ENCODE data around the gene GZMH.
A peak's percentile ranks its signal among the peaks of the same experiment; 100 is the strongest.
"Not testable (repeated sequence)": the region's sequence is repeated elsewhere in the genome, so short reads cannot be mapped to it uniquely, and the experiment has no call there.

GZMH gene

GRCh38 chr14:24609655-24610344, at the start of gene GZMH:
Gene GZMH, minus strand, starts transcription at chr14:24609685. Its CDS starts 72 bp downstream, at chr14:24609613.
- no peak for DNase-seq (ENCODE audit: low spot score)

GRCh38 chr14:24648361-24648760, 38.9 kb upstream of the GZMH start:
- not testable (repeated sequence) for DNase-seq (ENCODE audit: low spot score)

- no peak for DNase-seq (ENCODE audit: low spot score)
Measured at GRCh38 chr14:24639905-24640304, 30.4 kb upstream of the GZMH start.

GRCh38 chr14:24639270-24639669, 29.8 kb upstream of the GZMH start:
- no peak for DNase-seq (ENCODE audit: low spot score)

GRCh38 chr14:24634158-24634557, 24.7 kb upstream of the GZMH start, which contains the start of gene GZMB:
Gene GZMB, minus strand, starts transcription at chr14:24634190. Its CDS starts 30 bp downstream, at chr14:24634160.
- no peak for DNase-seq (ENCODE audit: low spot score)

- DNase-seq (ENCODE audit: low spot score) = no peak
Measured at GRCh38 chr14:24633353-24633752, 23.9 kb upstream of the GZMH start.

GRCh38 chr14:24632761-24633160, 23.3 kb upstream of the GZMH start:
- no peak for DNase-seq (ENCODE audit: low spot score)

GRCh38 chr14:24632336-24632735, 22.9 kb upstream of the GZMH start:
- no peak for DNase-seq (ENCODE audit: low spot score)

- no peak for DNase-seq (ENCODE audit: low spot score)
Measured at GRCh38 chr14:24631749-24632335, 22.4 kb upstream of the GZMH start.

- DNase-seq (ENCODE audit: low spot score) = no peak
Measured at GRCh38 chr14:24630872-24631477, 21.5 kb upstream of the GZMH start.

- DNase-seq (ENCODE audit: low spot score) = no peak
Measured at GRCh38 chr14:24630087-24630871, 20.8 kb upstream of the GZMH start.

- DNase-seq (ENCODE audit: low spot score) = no peak
Measured at GRCh38 chr14:24629521-24629920, 20.0 kb upstream of the GZMH start.

- DNase-seq (ENCODE audit: low spot score) = no peak
Measured at GRCh38 chr14:24613747-24614146, 4.3 kb upstream of the GZMH start.

- DNase-seq (ENCODE audit: low spot score) = no peak
Measured at GRCh38 chr14:24613241-24613640, 3.8 kb upstream of the GZMH start.

GRCh38 chr14:24612196-24612595, 2.7 kb upstream of the GZMH start:
- no peak for DNase-seq (ENCODE audit: low spot score)

- DNase-seq (ENCODE audit: low spot score) = no peak
Measured at GRCh38 chr14:24607635-24608514, 1.6 kb downstream of the GZMH start.

GRCh38 chr14:24607081-24607480, 2.4 kb downstream of the GZMH start:
- DNase-seq (ENCODE audit: low spot score) = no peak

GRCh38 chr14:24606297-24606696, 3.2 kb downstream of the GZMH start:
- DNase-seq (ENCODE audit: low spot score) = no peak

- DNase-seq (ENCODE audit: low spot score) = peak; percentile 39
Measured at GRCh38 chr14:24605435-24606190, 3.9 kb downstream of the GZMH start.

- DNase-seq (ENCODE audit: low spot score) = no peak
Measured at GRCh38 chr14:24597403-24597802, 12.1 kb downstream of the GZMH start.
